HG02981 (cell line): ENCODE measurements around the gene WNK2.

Experiments
- ATAC-seq: cut with Tn5 transposase; IDR thresholded peaks from one replicate; pipeline ENCODE4 v1.9.1; 2021; ENCODE audit warnings: mild to moderate bottlenecking, moderate library complexity; ENCODE audit not compliant: unreplicated experiment

Gene WNK2

DNA sequence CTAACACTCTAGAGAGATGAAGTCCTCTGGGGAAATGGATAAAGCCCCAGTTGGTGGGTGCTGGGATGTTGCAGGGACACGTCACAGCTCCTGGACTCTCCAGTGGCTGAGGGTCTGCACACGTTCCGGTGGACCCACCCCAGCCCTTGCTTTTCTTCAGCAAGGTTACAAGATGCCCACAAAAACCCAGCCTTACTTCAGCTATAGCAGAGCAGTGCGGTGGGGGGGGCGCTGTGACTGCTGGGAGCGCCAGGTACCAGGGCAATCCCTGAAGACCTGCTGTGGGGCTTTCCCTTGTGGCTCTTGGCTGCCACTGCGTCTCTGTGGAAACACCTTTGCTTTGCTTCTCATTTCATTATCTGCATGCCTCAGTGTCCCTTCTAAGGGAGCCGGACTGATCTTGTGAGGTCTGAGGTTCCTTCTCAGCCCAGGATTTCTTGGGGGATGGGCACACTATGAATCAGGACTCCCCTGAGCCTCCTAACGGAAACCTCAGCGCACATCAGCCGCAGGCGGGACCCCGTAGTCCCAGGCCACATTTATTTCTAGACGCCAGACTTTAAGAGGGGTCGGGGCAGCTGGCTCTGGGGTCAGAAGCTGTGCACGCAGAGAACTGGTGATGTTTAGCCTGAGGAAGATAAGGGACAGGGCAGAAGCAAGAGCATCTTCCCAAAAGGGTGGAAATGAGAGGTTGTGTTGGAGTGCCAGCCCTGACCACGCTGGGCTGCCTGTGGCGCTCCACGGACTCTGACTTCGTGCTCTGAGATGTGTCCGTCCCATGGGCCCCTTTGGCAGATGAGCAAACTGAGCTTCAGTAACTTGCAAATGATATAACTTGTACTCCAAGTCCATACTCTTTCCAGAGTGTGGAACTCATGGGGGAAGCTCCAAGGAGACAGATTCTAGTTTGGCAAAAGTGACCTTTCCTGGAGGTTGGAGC is 106.8 kb downstream of the WNK2 start:
- no peak for ATAC-seq

DNA sequence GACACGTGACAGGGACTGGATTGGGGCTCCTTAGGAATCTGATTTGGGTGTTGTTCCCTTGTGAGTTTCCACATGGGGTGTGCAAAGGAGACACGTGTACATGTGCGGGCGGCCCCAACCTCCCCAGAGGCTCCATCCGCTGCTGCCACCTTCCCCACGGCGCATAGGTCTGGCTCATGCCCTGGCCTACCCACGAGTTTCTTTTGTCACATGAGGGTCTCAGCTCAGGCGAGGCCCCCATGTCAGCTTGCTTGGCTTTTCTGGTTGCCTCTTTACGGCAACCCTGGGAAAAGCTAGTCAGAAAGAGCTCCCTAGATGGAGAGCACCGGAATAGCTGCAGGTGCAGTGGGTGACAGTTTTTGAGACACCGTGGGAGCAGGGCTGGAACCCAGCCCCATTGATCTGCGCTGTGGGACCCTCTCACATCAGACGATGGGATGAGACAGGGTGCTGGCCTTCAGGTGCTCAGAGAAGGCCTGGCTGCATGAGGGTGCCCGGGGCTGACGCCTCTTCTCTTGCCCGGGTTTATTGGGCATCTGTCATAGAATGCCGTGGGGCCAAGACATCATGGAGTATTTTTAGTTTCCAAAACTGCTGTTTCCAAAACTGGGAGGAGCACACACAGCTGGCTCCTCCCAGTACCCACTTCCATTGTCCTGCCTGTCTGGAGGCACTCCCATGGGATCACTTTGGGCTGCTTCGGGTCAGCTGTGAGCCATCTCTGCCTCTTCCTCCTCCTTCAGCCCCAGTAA is 107.8 kb downstream of the WNK2 start:
- ATAC-seq, result no peak

DNA sequence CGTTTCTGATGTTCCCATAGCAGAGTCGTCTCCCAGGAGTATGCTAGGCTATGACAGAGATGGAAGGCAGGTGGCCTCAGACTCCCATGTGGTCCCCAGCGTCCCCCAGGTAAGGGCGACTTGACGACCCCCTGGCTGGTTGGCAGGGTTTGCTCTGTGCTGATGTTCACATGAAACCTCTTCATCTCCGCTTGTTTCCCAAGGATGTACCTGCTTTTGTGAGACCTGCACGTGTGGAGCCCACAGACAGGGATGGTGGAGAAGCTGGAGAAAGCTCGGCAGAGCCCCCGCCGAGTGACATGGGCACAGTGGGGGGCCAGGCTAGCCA is 108.3 kb downstream of the WNK2 start:
- no peak for ATAC-seq

DNA sequence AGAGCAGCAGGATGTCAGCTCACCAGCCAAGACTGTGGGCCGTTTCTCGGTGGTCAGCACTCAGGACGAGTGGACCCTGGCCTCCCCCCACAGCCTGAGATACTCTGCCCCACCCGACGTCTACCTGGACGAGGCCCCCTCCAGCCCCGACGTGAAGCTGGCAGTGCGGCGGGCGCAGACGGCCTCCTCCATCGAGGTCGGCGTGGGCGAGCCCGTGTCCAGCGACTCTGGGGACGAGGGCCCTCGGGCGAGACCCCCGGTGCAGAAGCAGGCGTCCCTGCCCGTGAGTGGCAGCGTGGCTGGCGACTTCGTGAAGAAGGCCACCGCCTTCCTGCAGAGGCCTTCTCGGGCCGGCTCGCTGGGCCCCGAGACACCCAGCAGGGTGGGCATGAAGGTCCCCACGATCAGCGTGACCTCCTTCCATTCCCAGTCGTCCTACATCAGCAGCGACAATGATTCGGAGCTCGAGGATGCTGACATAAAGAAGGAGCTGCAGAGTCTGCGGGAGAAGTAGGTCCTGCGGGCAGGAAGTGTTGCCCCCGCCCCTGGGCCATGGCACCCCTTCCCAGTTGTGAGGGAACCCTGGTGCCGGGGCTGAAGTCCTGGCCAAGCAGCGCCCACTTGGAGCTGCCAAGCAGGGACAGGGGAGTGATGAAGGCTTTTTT is 108.9 kb downstream of the WNK2 start:
- no peak for ATAC-seq

DNA sequence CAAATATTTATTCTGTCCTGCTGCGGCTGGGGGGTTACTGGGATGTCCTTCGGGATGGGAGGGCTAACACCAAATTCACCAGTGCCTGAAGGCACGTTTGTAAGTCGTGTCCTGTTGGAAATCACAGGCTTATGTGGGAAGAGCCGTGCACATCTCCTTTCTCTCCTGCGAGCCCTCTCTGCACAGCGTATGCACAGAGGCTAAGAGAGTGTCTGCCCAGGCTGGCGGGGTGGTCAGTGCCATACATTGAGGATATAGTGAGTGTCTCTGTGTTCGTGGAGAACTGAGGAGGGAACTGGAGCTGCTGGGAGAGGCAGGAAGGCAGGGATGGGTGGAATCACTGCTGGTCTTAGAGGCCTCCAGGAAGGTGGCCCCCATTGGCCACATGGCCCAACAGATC is 110.1 kb downstream of the WNK2 start:
- no peak for ATAC-seq

DNA sequence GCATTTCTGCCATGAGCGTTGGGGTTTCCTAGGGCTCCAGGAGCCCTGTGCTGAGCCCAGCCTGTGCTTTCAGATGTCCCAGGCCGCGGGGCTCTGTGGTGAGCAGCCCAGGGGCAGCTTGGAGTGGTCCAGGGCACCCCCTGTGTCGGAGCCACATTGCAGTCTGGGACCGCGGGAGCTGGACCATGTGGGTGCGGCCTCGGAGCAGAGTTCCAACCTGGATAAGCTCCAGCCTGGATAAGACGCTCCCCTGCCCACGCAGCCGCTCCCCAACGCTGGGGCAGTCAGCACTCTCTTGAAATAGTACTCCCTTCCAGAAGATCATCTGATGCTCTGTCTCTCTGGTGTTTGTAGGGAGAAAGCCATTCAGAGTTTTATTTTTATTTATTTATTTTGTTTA is 111.1 kb downstream of the WNK2 start:
- no peak for ATAC-seq

DNA sequence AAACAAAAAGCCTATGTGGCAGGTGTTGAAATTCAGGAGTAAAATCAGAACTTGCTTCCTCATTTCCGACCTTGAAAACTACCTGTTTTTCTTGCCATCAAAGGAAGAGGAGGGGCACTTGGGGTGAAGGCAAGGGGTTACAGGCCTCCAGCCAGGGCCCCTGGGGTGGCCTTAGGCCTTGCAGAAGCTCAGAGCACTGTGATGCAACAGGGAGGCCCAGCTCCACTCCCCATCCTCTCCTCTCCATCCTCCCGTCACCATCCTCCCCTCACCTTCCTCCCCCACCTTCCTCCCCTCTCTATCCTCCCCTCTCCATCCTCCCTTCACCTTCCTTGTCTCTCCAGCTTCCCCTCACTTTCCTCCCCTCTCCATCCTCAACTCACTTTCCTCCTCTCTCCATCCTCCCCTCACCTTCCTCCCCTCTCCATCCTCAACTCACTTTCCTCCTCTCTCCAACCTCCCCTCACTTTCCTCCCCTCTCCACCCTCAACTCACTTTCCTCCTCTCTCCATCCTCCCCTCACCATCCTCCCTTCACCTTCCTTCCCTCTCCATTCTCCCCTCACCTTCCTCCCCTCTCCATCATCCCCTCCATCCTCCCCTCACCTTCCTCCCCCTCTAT is 111.6 kb downstream of the WNK2 start:
- ATAC-seq, result no peak

DNA sequence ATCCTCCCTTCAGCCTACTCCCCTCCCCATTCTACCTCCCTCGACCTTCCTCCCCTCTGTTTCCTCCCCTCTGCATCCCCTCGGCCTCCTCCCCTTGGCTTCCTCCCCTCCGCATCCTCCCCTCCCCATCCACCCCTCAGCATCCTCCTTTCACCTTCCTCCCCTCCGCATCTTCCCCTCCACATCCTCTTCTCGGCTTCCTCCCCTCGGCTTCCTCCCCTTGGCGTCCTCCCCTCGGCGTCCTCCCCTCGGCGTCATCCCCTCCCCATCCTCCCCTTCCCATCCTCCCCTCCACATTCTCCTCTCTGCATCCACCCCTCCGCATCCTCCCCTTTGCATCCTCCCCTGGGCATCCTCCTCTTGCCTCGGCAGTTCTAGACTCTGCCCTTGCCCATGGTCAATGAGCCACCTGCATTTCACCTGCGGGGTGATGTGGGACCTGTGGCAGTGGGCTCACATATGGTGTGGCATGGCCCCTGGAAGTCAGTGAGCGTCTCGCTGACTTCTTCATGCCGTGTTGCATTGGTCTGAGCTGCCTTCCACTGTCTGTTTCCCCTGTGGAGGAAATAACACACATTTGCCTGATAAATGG is 113.0 kb downstream of the WNK2 start:
- no peak for ATAC-seq

DNA sequence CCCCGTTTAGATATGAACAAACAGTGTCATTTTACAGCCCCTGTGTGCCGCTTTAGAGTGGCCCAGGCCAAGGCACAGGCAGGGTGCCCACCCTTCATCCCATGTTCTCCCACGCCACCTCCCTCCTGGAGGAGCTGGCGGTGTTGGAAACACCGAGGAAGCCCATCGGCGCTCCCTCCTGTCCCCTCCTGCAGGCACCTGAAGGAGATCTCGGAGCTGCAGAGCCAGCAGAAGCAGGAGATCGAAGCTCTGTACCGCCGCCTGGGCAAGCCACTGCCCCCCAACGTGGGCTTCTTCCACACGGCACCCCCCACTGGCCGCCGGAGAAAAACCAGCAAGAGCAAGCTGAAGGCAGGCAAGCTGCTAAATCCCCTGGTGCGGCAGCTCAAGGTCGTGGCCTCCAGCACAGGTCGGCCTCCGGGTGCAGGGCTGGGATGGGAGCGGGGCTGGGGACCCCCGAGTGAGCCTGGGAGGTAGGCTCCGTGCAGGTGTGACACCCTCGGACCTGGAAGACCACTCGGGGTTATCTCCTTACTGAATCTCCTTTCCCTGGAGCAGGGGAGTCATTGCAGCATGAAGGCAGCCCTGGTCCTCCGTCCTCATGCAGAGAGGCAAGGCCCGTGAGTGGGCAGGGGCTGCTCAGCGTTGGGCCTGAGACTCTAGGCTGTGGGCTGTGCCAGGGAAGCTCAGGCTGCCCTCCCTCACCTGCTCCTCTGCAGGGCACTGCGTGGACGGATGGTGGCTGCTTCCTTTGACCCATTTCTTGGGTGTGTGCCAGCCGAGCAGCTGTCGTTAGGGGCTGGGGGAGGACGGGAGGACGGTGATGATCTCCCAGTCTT is 113.9 kb downstream of the WNK2 start:
- ATAC-seq, result no peak

DNA sequence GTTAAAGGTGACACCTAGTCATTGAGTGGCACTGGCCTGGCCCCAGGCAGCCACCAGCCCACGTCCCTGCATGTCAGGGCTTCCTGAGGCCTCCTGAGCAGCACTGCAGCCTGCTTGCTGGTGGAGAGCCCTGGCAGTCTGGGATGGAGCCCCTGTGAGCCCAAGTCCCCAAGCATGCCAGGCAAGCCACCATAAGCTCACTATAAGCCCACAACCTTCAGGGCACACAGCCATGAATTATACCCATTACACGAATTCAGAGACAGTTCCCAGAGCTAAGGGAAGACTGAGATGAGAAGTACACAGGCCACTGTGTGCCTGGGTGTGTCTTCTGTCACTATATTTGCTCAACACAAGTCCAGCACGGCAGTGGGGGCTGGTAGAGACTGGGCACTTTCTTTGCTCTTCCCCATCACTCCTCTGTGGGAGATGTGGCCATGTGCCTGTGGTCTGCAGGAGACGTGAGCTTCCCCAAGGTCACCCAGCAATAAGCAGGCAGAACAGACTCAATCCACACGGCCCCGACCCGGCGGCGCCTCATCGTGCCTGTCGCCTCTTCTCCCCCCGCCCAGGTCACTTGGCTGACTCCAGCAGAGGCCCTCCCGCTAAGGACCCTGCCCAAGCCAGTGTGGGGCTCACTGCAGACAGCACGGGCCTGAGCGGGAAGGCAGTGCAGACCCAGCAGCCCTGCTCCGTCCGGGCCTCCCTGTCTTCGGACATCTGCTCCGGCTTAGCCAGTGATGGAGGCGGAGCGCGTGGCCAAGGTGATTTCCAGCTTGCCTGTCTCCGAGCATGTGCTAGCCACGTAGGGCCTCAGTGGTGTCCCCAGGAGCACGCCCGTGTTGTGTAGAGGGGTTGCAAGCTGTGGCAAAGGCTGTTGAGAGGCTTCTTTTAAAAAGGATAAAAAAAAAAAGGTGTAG is 114.8 kb downstream of the WNK2 start:
- no peak for ATAC-seq

DNA sequence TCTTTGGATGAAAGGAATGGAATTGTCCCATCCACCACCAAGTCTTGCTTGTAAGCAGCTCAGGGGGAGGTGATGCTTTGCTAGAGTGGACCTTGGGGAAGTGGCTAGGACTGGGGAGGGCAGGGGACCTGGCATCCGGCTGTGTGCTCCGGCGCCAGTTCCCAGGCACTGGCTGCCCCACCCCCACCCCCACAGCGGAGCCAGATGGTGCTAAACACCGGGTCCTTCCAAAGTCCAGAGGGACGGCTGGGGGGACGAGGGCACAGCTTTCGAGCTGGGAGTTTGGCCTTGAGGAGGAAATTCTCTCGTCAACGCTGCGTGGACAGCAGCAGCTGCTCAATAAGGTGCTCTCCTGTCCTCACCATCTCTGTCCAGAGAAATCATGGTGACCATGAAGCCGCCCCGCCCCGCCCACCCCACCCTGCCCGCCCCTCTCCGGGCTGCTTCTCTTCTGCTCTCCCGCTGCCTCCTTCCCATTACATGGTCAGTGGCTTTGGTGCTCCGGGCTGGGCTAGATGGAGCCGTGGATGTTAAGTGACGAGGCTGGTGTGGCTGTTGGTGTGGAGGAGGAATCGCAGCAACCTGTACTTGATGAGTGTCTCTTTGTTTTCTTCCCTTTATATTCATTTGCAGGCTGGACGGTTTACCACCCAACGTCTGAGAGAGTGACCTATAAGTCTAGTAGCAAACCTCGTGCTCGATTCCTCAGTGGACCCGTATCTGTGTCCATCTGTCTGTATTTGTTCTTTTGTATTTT is 115.7 kb downstream of the WNK2 start:
- no peak for ATAC-seq

DNA sequence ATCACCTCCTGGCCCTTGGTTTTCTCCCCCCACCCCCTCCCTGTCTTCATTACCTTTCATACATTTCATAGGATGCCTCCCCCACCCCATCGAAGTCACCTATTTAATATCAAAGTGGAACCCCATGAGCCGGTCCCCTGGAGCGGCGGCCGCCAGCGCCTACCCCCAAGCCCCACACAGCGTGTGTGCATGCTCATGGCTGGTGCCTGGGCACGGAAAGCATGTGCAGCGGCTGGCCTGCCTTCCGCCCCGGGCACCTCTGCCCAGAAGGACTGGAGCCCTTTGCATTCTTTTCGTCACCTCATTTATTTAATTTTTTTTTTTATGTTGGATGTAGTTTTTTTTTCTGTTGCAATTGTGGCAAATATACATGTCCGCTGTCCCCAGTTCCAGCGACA is 116.2 kb downstream of the WNK2 start:
- ATAC-seq, result no peak

DNA sequence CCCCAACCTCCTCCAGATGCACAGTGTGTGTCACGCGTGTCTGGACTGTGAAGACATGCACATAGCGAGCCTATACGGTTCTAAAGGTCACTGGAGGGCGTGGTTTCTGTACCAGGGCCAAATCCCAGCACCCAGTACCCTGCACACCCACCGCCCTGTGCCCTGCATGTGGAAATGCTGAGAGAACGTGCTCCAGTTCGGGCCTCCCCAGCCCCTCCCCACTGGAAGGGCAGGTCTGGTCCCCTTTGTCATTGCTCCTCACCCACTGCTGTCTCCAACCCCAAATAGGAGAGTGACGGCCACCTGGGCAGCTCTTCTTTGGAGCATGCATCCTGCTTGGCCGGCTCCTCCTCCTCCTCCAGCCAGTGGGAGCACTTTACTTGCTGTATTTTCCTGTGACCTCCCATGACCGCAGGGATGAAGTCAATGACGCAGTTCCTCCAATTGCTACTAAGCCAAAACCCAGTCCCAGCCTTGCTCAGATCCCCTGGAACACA is 116.7 kb downstream of the WNK2 start:
- no peak for ATAC-seq

DNA sequence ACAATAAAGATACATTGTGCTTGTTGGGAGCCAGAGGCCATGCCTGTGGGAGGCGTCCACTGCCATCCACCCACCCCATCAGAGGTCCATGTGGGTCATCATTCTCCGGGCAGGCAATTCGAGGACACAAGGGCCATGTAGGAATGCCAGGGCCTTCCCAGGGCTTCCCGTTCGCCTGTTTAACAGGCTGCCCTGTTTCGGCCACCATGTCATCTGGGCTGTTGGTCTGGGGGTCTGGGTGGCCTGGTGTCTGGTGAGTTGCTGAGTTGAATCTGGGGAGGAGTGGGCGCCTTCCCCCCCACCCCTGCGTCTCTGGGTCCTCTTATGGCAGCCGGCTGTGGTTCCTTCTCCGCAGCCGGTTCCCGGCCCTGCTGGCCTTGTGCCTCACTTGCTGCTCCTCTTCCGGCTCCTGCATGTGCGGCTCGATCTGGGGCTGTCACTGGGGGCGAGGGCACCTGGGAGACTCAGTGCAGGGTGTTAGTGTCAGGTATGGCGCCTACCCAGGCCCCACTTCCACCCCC is 117.4 kb downstream of the WNK2 start:
- no peak for ATAC-seq

DNA sequence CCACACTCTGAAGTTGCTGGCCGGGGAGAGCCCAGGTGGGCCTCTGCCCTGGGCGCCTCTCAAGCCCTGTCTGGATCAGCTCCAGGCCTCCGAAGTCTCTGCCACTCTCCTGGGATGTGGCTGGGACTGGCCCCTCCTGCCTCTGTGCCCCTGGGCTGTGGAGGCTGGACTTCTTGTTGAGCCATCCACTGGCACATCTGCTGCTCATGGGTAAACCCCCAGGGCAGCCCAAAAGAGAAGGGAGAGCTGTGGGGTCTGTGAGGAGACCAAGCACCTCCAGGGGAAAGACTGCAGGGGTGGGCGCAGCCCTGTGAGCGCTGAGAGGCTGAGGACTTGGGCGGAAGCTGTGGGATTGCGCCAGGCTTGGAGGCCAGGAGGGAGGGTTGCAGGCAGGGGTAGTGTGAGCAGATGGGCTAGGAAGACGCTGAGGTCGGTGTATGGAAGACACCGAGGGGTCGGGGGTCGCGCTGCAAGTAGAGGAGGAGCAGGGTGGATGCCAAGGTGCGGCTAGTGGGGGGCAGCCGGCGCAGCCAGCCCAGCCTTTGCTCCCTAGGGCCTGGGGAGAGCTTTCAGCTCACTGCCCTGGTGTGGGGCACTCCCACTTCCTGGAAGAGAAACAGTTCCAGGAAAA is 118.1 kb downstream of the WNK2 start:
- no peak for ATAC-seq

DNA sequence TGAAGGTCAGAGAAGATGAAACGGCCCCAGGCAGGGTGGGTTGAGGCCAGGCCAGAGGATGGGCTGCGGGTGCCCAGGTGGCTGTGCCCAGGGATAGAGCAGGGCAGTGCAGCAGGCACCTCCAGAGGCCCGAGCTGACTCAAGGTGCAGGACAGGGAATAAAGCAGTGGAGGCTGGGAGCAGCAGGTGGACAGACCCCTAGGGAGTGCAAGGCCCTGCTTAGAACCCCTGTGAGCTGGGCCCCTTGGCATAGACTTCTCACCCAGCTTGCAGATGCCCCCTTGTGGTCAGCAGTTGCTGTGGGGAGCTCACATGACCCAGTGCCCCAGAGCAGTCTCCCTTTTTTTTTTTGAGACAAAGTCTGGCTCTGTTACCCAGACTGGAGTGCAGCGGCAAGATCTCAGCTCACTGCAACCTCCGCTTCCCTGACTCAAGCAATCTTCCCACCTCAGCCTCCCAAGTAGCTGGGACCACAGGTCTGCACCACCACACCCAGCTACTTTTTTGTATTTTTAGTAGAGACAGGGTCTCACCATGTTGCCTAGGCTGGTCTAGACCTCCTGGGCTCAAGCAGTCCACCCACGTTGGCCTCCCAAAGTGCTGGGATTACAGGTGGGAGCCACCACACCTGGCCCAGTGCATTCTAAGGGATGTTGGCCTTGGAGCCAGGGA is 118.8 kb downstream of the WNK2 start:
- ATAC-seq, result no peak

DNA sequence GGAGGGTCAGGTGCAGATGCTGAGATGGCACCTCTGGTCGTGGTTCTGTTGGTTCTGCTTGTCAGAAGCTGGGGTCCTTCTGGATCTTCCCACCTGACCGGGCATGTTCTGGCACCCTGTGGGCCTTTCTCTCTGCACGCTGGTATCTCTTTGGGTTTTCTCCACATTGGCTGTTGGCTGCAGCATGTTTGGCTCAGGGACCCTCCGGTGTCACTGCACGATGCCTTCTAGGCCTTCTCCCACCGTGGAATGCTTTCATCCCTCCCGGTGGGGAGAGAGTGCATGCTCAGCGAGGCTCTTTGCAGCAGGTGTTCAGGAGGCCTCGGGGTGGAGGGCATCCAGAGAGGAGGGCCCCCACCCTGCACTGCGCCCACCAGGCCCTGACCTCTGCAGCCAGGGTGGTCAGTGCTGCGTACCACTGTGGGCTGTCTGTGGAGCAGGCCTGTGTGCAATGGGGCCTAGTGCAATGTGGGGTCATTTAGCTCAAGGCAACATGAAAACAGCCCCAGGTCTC is 119.4 kb downstream of the WNK2 start:
- no peak for ATAC-seq
